ENCODE results near the gene ARHGEF12. TPM values are rescaled to one million over a fixed set of nuclear protein-coding genes. Genes with fewer than 3 reads are reported as not detected.

Gene ARHGEF12
- total and polyA plus RNA-seq, 8 donors, result 13.8 to 74.7 (median 38.4) TPM

GRCh38 chr11:120409655-120410054 lies 73.4 kb downstream of the ARHGEF12 start:
- no peak overlapping the region for H3K27ac ChIP-seq
- no peaks in the 10 kb centered on the region for H3K9me3 ChIP-seq
- intact Hi-C loops (cut with DNase I), result loop anchor here in 1 of 3 donors (10.0 kb wide), 1 partner anchor 65 kb away; no protein-coding TSS in a partner anchor
- H3K27me3 ChIP-seq, result no peaks in the 10 kb centered on the region
- ATAC-seq (no peak), DNase-seq (no peak), FAIRE-seq (no peak)
- H3K36me3 ChIP-seq, result no peaks in the 10 kb centered on the region
- H3K4me3 ChIP-seq, result no peak overlapping the region
- no peak for TF ChIP-seq CTCF (IDR thresholded peaks at IDR 0.05)
- H3K4me1 ChIP-seq, result peaks cover 0 to 5% (median 0%) of the 10 kb centered on the region in 3 donors
- WGBS, 2 donors, result 89 to 91% methylated on average over 5 of the region's 5 CpGs

GRCh38 chr11:120410622-120411380 lies 74.6 kb downstream of the ARHGEF12 start:
- no peaks in the 10 kb centered on the region for H3K9me3 ChIP-seq
- ATAC-seq (no peak), DNase-seq (no peak), FAIRE-seq (no peak)
- no peak overlapping the region for H3K4me3 ChIP-seq
- TF ChIP-seq CTCF (IDR thresholded peaks at IDR 0.05), result no peak
- H3K4me1 ChIP-seq, result peaks cover 0 to 1% (median 0%) of the 10 kb centered on the region in 3 donors
- H3K27ac ChIP-seq, result no peak overlapping the region
- H3K27me3 ChIP-seq, result no peaks in the 10 kb centered on the region
- H3K36me3 ChIP-seq, result no peaks in the 10 kb centered on the region
- intact Hi-C loops (cut with DNase I), result loop anchor here in 1 of 3 donors (10.0 kb wide), 1 partner anchor 66 kb away; no protein-coding TSS in a partner anchor
- WGBS, 2 donors, result 87 to 88% methylated on average over 8 of the region's 8 CpGs

GRCh38 chr11:120413480-120413879 lies 77.3 kb downstream of the ARHGEF12 start:
- no peak for DNase-seq
- Histone ChIP-seq H3K4me3 (no peak overlapping the region), H3K9me3 (no peaks in the 10 kb centered on the region), H3K27ac (no peak overlapping the region), H3K4me1 (no peaks in the 10 kb centered on the region), H3K27me3 (no peaks in the 10 kb centered on the region), H3K36me3 (no peaks in the 10 kb centered on the region)
- no peak for ATAC-seq
- no peak for FAIRE-seq
- TF ChIP-seq CTCF (IDR thresholded peaks at IDR 0.05), result no peak
- intact Hi-C loops (cut with DNase I), result loop anchor here in 1 of 3 donors (10.0 kb wide), 1 partner anchor 69 kb away; no protein-coding TSS in a partner anchor

GRCh38 chr11:120420572-120420971 lies 84.4 kb downstream of the ARHGEF12 start:
- intact Hi-C loops (cut with DNase I), result no loop called here
- Histone ChIP-seq H3K27me3 (no peaks in the 10 kb centered on the region), H3K4me3 (no peak overlapping the region), H3K4me1 (no peaks in the 10 kb centered on the region), H3K9me3 (no peaks in the 10 kb centered on the region), H3K36me3 (peaks cover 0 to 6% (median 0%) of the 10 kb centered on the region in 3 donors), H3K27ac (no peak overlapping the region)
- 94 to 98% methylated on average over 4 of the region's 4 CpGs for WGBS, 2 donors
- FAIRE-seq (no peak), DNase-seq (no peak), ATAC-seq (no peak)
- no peak for TF ChIP-seq CTCF (IDR thresholded peaks at IDR 0.05)

All from pancreas (tissue), 10 donors.